WTC11 (cell line): Measurements from ENCODE around the gene MTA2. TPM values are rescaled to one million over a fixed set of nuclear protein-coding genes. Genes with fewer than 3 reads are reported as not detected.

ENCODE experiments used
- CREM ChIP-seq: sonication (generic); formaldehyde crosslinking; IDR thresholded peaks from 2 replicates; pipeline ENCODE4 v1.8.1; 2022; ENCODE audit warnings: mild to moderate bottlenecking, missing genetic modification reagents, moderate library complexity
- E2F4 ChIP-seq: sonication (generic); formaldehyde crosslinking; IDR thresholded peaks from 2 replicates; pipeline ENCODE4 v1.8.1; 2022; ENCODE audit warnings: low read depth, mild to moderate bottlenecking, moderate library complexity, missing genetic modification reagents, borderline replicate concordance
- EMX1 ChIP-seq: fragments of 250-450 bp; sonication (Bioruptor Pico); IDR thresholded peaks from 2 replicates; pipeline ENCODE4 v1.8.0; 2021; ENCODE audit warnings: mild to moderate bottlenecking
- ESRRA ChIP-seq: sonication (generic); formaldehyde crosslinking; IDR thresholded peaks from 2 replicates; pipeline ENCODE4 v1.8.1; 2022; ENCODE audit warnings: mild to moderate bottlenecking, missing genetic modification reagents, borderline replicate concordance
- ETV6 ChIP-seq: sonication (generic); formaldehyde crosslinking; IDR thresholded peaks from 2 replicates; pipeline ENCODE4 v1.8.1; 2022; ENCODE audit warnings: mild to moderate bottlenecking, missing genetic modification reagents
- GABPB1 ChIP-seq: sonication (generic); formaldehyde crosslinking; IDR thresholded peaks from 2 replicates; pipeline ENCODE4 v1.8.1; 2023; ENCODE audit warnings: mild to moderate bottlenecking, missing genetic modification reagents
- JAZF1 ChIP-seq: fragments of 250-450 bp; sonication (Bioruptor Pico); IDR thresholded peaks from 2 replicates; pipeline ENCODE4 v1.9.0; 2021; ENCODE audit warnings: moderate library complexity, mild to moderate bottlenecking, inconsistent platforms
- JUN ChIP-seq: sonication (generic); formaldehyde crosslinking; IDR thresholded peaks from 2 replicates; pipeline ENCODE4 v1.8.0; 2023; ENCODE audit warnings: mild to moderate bottlenecking, missing genetic modification reagents
- MLX ChIP-seq: sonication (generic); formaldehyde crosslinking; IDR thresholded peaks from 2 replicates; pipeline ENCODE4 v1.8.1; 2023; ENCODE audit warnings: mild to moderate bottlenecking, missing genetic modification reagents, moderate library complexity
- NFE2L1 ChIP-seq: sonication (generic); formaldehyde crosslinking; IDR thresholded peaks from 2 replicates; pipeline ENCODE4 v1.8.1; 2023; ENCODE audit warnings: missing genetic modification reagents
- TCF7 ChIP-seq: sonication (generic); formaldehyde crosslinking; IDR thresholded peaks from 2 replicates; pipeline ENCODE4 v1.8.0; 2022; ENCODE audit warnings: mild to moderate bottlenecking, low read depth, missing genetic modification reagents, moderate library complexity
- ZBTB43 ChIP-seq: sonication (generic); formaldehyde crosslinking; IDR thresholded peaks from 2 replicates; pipeline ENCODE4 v1.8.1; 2023; ENCODE audit warnings: mild to moderate bottlenecking, missing genetic modification reagents
- ZNF317 ChIP-seq: sonication (generic); formaldehyde crosslinking; IDR thresholded peaks from 2 replicates; pipeline ENCODE4 v1.8.1; 2023; ENCODE audit warnings: low read depth, mild to moderate bottlenecking, moderate library complexity, missing genetic modification reagents, borderline replicate concordance
- total RNA-seq: library from RNA; stranded (reverse); gene quantifications from 3 replicates; pipeline ENCODE4 v1.2.3, GENCODE V29; 2021
- TF ChIP-seq, protein P1 (sequence below): fragments of 250-450 bp; sonication (Bioruptor Pico); IDR thresholded peaks from 2 replicates; pipeline ENCODE4 v1.9.0; 2021; ENCODE audit warnings: mild to moderate bottlenecking
- TF ChIP-seq, protein P2 (sequence below): sonication (generic); formaldehyde crosslinking; IDR thresholded peaks from 2 replicates; pipeline ENCODE4 v1.8.1; 2022; ENCODE audit warnings: mild to moderate bottlenecking, missing genetic modification reagents, moderate library complexity, borderline replicate concordance
- TF ChIP-seq, protein P3 (sequence below): fragments of 250-450 bp; sonication (Bioruptor Pico); IDR thresholded peaks from 2 replicates; pipeline ENCODE4 v1.8.0; 2021; ENCODE audit warnings: mild to moderate bottlenecking
- TF ChIP-seq, protein P4 (sequence below): fragments of 250-450 bp; sonication (Bioruptor Pico); IDR thresholded peaks from 2 replicates; pipeline ENCODE4 v1.9.0; 2021; ENCODE audit warnings: mild to moderate bottlenecking, borderline replicate concordance
- TF ChIP-seq, protein P5 (sequence below): sonication (generic); formaldehyde crosslinking; IDR thresholded peaks from 2 replicates; pipeline ENCODE4 v1.8.0; 2022; ENCODE audit warnings: mild to moderate bottlenecking, missing genetic modification reagents
- TF ChIP-seq, protein P6 (sequence below): sonication (generic); formaldehyde crosslinking; IDR thresholded peaks from 2 replicates; pipeline ENCODE4 v1.8.0; 2023; ENCODE audit warnings: missing genetic modification reagents, mild to moderate bottlenecking, borderline replicate concordance

The MTA2 gene
- total RNA-seq, 1 experiment from 2014 or later: 115 TPM

GRCh38 chr11:62621567-62622470 is 20.2 kb upstream of the MTA2 start, which contains the start of gene B3GAT3 (continued):
- no peak for TF ChIP-seq ESRRA (CRISPR knock-in tag)
- peak; percentile 74; the same call in 1 of the 2 replicates for TF ChIP-seq NFE2L1
- peak; percentile 96 for TF ChIP-seq ETV6 (CRISPR knock-in tag)
- TF ChIP-seq TCF7 (CRISPR knock-in tag): no peak
- TF ChIP-seq, protein P1, sequence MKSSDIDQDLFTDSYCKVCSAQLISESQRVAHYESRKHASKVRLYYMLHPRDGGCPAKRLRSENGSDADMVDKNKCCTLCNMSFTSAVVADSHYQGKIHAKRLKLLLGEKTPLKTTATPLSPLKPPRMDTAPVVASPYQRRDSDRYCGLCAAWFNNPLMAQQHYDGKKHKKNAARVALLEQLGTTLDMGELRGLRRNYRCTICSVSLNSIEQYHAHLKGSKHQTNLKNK (CRISPR knock-in tag): no peak
- 0 out of 2 replicates have a peak, but pooled peaks have one; percentile 47 for TF ChIP-seq ZBTB43 (CRISPR knock-in tag)
- peak; percentile 47; the same call in 1 of the 2 replicates for TF ChIP-seq E2F4 (CRISPR knock-in tag)
- peak; percentile 88 for TF ChIP-seq GABPB1
- TF ChIP-seq, protein P2, sequence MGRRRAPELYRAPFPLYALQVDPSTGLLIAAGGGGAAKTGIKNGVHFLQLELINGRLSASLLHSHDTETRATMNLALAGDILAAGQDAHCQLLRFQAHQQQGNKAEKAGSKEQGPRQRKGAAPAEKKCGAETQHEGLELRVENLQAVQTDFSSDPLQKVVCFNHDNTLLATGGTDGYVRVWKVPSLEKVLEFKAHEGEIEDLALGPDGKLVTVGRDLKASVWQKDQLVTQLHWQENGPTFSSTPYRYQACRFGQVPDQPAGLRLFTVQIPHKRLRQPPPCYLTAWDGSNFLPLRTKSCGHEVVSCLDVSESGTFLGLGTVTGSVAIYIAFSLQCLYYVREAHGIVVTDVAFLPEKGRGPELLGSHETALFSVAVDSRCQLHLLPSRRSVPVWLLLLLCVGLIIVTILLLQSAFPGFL (CRISPR knock-in tag): no peak
- TF ChIP-seq, protein P3, sequence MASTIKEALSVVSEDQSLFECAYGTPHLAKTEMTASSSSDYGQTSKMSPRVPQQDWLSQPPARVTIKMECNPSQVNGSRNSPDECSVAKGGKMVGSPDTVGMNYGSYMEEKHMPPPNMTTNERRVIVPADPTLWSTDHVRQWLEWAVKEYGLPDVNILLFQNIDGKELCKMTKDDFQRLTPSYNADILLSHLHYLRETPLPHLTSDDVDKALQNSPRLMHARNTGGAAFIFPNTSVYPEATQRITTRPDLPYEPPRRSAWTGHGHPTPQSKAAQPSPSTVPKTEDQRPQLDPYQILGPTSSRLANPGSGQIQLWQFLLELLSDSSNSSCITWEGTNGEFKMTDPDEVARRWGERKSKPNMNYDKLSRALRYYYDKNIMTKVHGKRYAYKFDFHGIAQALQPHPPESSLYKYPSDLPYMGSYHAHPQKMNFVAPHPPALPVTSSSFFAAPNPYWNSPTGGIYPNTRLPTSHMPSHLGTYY: 0 out of 2 replicates have a peak, but pooled peaks have one; percentile 27
- TF ChIP-seq, protein P4, sequence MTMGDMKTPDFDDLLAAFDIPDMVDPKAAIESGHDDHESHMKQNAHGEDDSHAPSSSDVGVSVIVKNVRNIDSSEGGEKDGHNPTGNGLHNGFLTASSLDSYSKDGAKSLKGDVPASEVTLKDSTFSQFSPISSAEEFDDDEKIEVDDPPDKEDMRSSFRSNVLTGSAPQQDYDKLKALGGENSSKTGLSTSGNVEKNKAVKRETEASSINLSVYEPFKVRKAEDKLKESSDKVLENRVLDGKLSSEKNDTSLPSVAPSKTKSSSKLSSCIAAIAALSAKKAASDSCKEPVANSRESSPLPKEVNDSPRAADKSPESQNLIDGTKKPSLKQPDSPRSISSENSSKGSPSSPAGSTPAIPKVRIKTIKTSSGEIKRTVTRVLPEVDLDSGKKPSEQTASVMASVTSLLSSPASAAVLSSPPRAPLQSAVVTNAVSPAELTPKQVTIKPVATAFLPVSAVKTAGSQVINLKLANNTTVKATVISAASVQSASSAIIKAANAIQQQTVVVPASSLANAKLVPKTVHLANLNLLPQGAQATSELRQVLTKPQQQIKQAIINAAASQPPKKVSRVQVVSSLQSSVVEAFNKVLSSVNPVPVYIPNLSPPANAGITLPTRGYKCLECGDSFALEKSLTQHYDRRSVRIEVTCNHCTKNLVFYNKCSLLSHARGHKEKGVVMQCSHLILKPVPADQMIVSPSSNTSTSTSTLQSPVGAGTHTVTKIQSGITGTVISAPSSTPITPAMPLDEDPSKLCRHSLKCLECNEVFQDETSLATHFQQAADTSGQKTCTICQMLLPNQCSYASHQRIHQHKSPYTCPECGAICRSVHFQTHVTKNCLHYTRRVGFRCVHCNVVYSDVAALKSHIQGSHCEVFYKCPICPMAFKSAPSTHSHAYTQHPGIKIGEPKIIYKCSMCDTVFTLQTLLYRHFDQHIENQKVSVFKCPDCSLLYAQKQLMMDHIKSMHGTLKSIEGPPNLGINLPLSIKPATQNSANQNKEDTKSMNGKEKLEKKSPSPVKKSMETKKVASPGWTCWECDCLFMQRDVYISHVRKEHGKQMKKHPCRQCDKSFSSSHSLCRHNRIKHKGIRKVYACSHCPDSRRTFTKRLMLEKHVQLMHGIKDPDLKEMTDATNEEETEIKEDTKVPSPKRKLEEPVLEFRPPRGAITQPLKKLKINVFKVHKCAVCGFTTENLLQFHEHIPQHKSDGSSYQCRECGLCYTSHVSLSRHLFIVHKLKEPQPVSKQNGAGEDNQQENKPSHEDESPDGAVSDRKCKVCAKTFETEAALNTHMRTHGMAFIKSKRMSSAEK (CRISPR knock-in tag): no peak
- TF ChIP-seq, protein P5, sequence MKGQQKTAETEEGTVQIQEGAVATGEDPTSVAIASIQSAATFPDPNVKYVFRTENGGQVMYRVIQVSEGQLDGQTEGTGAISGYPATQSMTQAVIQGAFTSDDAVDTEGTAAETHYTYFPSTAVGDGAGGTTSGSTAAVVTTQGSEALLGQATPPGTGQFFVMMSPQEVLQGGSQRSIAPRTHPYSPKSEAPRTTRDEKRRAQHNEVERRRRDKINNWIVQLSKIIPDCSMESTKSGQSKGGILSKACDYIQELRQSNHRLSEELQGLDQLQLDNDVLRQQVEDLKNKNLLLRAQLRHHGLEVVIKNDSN (CRISPR knock-in tag): peak; percentile 80
- no peak for TF ChIP-seq EMX1 (CRISPR knock-in tag)
- TF ChIP-seq JAZF1 (CRISPR knock-in tag): no peak
- TF ChIP-seq, protein P6, sequence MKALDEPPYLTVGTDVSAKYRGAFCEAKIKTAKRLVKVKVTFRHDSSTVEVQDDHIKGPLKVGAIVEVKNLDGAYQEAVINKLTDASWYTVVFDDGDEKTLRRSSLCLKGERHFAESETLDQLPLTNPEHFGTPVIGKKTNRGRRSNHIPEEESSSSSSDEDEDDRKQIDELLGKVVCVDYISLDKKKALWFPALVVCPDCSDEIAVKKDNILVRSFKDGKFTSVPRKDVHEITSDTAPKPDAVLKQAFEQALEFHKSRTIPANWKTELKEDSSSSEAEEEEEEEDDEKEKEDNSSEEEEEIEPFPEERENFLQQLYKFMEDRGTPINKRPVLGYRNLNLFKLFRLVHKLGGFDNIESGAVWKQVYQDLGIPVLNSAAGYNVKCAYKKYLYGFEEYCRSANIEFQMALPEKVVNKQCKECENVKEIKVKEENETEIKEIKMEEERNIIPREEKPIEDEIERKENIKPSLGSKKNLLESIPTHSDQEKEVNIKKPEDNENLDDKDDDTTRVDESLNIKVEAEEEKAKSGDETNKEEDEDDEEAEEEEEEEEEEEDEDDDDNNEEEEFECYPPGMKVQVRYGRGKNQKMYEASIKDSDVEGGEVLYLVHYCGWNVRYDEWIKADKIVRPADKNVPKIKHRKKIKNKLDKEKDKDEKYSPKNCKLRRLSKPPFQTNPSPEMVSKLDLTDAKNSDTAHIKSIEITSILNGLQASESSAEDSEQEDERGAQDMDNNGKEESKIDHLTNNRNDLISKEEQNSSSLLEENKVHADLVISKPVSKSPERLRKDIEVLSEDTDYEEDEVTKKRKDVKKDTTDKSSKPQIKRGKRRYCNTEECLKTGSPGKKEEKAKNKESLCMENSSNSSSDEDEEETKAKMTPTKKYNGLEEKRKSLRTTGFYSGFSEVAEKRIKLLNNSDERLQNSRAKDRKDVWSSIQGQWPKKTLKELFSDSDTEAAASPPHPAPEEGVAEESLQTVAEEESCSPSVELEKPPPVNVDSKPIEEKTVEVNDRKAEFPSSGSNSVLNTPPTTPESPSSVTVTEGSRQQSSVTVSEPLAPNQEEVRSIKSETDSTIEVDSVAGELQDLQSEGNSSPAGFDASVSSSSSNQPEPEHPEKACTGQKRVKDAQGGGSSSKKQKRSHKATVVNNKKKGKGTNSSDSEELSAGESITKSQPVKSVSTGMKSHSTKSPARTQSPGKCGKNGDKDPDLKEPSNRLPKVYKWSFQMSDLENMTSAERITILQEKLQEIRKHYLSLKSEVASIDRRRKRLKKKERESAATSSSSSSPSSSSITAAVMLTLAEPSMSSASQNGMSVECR (CRISPR knock-in tag): no peak; the same call in 1 of the 2 replicates
- TF ChIP-seq MLX (CRISPR knock-in tag): no peak
- TF ChIP-seq CREM (CRISPR knock-in tag): peak; percentile 96
- no peak for TF ChIP-seq JUN (CRISPR knock-in tag)
- peak; percentile 63; the same call in 1 of the 2 replicates for TF ChIP-seq ZNF317
